GM18873 (cell line): Measurements from ENCODE around the gene RCN2.

Source experiments
- ATAC-seq: cut with Tn5 transposase; IDR thresholded peaks from one replicate; pipeline ENCODE4 v1.9.1; 2021; ENCODE audit warnings: mild to moderate bottlenecking, moderate library complexity, moderate number of reproducible peaks; ENCODE audit not compliant: unreplicated experiment, low FRiP score

RCN2 gene

DNA sequence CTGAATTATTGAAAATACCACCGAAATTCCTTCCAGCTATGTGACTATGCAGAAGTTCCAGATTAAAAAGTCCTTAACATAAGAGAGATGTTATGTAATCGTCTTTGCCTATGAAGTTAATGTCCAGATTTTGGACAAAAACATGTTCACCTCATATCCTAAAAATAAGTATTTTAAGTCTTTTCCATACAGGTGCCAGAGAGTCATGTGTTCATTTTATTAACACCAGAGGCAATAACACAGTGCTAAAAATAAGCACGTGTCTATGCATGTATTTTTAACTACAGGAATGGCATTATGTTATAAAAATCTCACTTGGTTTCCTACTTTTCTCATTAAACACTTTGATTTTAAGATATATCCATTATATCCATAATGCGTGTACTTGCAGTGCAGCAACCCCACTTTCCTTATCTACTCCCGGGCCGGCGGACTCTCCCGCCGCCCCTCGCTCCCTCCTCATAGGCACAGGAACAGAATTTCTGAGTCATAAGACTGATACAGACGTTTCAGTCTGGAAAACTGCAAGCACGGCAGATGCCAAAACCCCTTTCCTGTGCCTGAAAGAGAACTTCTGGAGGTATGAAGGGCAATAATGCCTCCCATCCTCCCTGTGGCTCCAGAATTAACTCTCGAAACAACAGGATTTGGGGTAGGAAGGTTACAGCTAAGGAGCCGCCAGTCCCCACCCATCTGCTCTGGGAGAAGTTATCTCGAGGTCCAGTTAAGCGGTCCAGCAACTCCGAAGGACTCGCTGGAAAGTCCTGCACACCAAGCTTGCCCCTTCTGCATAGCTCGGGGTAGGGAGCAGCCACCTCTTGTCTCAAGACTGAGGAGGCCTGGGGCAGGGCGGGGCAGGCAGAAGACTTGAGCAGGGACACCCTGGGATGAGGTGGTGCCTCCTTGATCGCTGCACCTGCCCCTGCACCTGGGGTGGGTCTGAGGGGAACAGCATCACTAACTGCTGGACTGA is 41.1 kb downstream of the RCN2 start:
- no peak for ATAC-seq

DNA sequence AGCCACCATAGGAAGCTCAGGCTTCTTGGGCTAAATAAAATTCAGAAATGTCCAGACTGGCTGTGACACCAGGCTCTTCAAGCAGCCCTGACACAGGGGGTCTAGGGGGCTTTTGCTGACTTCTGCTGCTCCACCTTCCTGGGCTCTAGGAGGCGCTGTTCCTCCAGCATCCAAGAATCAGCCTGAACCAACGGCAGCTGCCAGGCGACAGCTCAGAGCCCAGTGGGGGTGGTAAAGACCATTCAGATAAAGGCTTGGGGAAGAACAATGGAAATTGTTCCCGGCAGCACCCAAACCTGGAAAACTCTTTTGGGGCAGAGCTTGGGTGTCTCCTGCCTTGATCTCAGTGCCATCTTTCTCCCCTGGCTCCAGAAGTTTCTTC is 41.8 kb downstream of the RCN2 start:
- no peak for ATAC-seq

DNA sequence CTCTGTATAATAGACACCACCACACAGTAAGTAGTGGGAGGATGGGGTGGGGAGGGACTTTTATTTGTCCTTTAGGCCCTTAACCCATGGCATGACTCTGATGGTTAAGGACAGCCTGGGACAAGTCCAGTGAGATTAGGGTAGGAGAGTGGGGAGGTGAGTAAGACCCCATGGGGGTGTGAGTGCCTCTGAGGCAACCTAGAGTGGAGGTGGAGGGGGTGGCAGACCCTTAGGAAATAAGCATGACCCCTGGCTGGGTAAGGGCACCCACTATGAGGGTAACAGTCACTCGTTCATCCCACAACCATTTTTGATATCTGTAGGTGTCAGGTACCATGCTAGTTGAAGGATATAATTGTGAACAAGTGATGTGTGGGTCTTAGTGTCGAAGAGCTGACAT is 42.4 kb downstream of the RCN2 start:
- ATAC-seq = no peak

DNA sequence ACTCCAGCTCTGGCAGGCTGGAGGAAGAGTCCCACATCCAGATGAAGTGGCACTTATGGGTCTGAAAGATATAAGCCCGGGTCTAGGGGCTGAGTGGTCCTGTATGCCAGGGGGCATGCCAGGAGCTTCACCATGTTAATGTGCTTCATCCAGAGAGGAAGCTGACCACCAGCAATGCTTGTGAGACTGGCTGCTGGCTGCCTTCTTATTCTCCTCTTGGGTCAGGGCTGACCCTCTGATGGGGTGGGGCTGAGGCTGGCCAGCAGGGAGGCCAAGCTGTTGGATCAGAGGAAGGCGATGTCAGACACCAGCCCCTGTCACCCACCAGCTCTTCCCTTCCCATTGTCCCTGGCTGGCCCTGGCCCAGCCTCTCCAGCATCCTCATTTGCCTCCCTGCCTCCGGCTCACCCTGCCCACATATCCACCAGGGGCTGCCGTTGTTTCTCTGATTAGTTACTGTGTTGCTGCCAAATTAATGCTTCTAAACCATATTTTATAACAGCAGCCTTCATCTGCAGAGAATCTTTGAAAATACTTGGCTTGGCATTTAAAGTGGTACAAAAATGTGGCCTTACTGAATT is 43.0 kb downstream of the RCN2 start:
- no peak for ATAC-seq

DNA sequence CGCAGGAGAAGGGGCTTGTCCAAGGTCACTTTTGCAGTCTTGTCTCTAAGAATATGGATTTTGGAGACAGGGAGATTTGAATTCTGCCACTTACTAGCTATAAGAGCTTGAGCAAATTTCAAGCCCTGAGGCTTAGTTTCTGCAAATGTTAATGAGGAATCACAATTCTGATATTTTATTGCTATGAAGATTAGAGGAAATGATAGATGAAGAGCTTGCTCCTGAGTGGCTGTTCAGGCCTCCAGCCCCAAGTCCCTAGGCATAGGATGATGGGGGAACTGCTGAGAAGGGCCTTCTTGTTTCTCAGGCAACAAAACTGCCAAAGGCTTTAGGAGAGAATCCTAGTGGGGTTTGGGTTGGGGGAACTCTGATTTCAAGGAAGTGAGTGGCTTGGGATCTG is 44.6 kb downstream of the RCN2 start:
- ATAC-seq = no peak

DNA sequence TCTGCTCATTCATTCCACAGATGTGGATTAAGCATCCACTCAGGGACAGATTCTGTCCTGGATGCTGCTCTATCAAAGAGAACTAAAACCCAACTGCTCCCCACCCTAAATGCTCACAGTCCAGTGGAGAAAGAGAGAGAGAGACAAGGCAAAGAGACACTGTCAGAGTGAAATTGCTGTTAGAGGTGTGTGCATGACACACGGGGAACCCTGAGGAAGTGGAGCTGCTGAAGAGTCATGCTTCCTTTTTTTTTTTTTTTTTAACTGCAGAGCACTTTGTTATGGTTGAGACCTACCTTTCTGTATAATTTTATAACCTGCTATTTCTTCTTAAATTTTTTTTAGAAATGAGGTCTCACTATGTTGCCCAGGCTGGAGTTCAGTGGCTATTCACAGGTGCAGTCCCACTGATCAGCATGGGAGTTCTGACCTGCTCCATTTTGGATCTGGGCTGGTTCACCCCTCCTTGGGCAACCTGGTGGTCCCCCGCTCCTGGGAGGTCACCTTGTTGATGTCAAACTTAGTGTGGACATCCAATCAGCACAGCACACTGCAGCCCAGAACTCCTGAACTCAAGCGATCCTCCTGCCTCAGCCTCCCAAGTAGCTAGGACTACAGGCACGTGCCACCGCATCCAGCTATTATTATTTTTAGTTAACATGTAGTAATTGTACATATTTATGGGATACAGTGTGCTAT is 45.2 kb downstream of the RCN2 start:
- no peak for ATAC-seq

DNA sequence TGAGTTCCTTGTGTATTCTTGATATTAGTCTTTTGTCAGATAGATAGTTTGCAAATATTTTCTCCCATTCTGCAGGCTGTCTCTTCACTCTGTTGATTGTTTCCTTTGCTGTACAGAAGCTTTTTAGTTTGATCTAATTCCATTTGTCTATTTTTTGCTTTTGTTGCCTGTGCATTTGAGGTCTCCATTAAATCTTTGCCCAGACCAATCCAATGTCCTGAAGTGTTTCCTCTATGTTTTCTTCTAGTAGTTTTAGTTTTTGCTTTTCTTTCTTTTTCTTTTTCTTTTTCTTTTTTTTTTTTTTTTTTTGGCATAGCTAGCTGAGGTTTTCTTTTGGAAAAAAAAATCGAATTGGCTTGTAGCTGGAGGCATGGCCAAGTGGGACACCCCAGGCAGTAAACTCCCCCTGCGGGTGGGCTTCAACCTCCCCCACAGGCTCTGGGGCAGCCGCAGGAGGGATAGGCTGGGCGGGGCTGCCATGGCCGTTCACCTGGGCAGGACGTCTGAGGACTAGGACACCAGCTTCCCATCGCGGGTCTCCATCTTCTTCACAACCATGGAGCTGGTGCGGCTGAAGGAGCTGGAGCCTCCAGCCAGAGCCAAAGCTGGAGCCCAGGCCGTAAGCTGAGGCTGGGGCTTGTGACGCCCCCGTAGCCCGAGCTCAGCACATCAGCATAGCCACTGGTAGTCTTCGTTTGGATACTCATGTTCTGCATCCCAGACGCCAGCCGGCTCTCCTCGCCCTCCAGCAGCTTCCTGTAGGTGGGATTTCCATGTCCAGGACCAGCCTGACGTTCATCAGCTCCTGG is 47.2 kb downstream of the RCN2 start:
- no peak for ATAC-seq

DNA sequence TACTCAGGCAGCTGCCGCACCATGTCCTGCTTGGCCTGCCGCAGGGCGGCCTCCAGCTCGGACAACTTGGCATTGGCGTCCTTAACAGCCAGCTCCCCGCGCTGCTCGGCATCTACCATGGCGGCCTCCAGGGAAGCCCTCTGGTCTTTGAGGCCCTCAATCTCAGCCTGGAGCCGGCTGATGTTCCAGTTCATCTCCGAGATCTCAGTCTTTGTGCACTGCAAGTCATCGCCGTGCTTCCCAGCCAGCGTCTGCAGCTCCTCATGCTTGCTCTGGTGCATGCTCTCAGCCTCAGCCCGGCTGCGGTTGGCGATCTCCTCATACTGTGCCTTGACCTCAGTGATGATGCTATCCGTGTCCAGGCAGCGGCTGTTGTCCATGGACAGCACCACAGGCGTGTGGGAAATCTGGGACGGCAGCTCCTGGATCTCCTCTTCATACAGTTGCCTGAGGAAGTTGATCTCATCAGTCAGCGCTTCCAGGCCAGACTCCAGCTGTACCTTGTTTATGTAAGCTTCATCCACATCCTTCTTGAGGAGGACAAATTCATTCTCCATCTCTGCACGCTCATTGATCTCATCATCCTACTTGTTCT is 47.9 kb downstream of the RCN2 start:
- no peak for ATAC-seq

DNA sequence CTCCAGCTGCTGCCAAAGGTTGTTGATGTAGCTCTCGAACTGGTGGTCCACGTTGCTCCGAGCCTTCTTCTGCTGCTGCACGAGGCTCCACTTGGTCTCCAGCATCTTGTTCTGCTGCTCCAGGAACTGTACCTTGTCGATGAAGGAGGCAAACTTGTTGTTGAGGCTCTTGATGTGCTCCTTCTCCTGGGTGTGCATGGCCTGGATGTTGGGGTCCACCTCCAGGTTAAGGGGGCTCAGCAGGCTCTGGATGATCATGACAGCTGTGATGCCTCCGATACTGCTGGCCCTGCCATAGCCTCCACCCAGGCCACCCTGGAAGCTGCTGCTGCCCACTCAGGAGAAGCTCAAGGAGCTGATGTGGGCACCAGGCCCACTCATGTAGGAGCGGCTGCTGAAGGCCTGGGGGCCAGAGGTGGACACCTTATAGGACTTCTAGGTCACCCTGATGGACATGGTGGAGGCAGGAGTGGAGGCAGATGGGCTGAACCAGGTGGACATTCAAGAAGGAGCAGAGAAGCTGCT is 48.5 kb downstream of the RCN2 start:
- ATAC-seq = no peak

DNA sequence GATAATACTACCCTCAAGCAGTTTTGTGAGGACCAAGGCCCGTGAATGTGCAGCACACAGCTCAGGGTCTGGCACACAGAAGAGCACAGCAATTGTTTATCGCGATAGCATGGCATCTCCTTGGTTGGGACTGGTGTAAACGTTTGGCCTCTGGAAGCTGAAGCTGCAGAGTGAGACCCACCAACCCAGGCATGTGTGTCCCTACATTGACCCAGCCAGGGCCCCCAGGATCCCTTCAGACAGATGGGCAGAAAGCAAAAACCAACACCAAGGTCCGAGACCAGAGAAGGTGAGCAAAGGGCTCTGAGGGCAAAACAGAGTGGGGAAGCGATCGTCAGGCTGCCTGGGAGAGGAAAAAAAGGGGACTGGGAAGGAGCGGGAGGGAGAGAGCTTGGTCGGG is 50.8 kb downstream of the RCN2 start:
- ATAC-seq = no peak

DNA sequence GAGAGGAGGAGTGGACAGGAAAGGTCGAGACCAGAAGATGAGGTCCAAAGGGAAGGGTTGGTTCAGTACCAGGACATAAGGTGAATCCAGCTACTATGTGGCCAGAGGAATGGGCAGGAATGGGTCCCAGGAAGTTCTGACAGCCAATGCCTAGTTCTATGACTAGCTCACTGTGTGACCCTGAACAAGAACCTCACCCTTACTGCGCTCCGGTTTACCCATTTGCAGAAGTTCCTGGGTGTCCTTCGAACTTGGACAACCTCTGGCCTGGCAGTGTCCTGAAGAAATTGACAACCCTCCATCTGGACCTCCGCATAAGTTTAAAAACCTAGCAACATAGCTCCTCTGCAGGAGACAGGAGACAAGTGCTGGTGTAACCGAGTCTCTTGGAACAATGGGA is 51.2 kb downstream of the RCN2 start:
- ATAC-seq = no peak

DNA sequence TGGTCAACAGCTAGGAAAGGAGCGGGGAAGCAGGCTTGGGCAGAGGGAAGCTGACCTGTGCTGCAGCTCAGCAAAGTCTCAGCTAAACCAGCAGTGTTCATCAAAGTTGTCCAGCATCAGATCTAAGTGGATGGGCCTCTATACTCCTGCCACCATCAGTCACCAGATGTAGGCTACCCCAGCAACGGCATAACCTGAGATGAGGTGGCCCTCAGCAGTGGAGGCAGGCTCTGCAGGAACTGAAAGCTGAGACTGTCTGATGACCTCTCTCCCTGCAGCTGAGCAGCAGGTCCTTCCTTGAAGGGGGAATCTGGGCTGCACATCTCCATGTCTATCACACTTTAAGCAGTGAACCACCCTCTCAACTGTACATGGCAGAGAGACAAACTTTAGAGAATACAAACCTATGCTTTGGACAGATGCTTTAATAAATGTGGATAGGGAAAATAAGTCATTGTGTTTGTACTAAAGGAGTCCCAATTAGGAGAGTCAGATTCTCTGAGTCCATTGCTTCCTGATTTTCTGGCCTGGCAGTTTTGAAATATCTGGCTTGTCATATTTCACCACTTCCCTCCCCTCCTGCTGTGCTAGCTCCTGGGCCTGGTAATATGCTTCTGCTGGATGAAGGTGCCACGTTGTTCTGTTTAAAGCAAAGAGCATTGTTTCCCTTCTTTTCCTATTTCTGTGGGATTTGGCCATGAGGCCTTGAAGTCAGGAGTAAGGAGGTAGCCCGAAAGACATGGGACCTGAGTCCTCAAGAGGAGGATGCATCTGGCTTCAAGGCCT is 52.2 kb downstream of the RCN2 start:
- no peak for ATAC-seq

DNA sequence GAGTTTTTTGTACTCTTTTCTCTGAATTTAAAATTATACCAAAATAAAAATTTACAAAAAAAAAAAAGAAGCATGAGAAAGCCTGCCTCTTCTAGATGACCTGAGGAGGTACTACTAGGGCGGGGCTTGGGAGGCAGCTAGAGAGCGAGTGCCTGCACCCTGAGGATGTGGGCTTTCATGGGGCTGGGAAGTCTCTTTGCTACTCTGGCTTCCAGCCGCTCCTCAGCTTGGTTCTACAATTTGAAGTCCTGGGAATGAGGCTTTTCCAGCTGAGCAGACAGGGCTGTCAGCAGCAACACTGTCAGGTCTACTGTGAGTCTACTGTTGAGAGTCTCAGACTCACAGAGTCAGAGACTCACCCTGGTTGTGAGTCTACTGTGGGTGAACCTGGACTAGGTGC is 55.2 kb downstream of the RCN2 start:
- no peak for ATAC-seq

DNA sequence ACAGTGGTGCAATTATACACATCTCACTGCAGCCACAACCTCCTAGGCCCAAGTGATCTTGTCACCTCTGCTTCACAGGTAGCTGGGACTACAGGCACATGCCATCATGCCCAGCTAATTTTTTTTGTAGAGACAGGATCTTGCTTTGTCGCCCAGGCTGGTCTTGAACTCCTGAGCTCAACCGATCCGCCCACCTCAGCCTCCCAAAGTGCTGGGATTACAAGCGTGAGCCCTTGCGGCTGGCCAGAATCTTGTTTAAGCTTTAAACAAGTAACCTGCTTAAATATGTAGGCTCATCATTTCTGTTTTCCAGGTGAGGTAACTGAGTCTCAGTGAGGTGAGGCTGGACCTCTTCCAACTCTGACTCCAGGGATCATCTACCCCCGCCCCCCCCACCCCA is 55.7 kb downstream of the RCN2 start:
- no peak for ATAC-seq

DNA sequence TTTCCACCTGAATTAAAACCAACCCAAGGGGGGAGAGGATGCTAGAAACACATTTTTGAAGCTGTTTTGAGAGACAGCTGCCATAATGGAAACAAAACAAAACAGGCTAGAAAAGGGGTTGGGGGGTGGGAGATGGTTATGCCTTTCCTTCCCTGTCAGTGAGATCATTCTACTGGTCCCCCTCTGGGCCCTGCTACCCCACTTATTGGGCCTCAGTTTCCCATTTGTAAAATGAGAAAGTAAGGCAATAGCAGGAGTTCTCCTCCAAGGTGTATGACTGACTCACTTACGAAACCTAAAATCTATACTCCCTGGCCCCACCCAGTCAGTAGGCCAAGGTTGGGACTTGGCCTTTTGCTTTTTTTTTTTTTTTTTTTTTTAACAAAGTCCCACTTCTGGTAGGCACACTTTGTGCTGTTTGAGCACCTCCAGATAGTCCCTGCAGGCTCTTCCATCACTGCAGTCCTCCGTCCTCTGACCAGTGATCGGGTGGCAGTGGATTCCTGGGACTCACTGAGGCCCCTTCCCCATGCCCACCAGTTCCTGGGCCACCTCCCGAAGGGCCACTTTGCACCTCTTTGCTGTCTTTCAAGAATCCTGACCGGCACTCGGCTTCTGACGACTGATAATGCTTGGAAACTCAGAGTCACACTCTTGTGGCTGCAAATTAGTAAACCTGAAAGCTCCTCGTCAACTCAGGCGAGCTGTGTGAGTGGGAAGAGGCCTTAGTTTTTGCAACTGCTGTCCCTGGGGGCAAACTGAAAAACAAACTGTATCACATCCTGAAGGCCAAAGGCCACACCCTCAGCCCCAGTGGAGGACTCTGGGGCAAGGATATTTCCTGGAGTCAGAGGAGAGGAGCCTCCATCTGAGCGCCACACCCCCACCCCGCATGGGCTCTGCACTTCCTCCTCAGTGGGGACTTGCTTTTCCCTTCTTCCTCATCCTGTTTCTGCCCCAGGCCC is 56.6 kb downstream of the RCN2 start:
- ATAC-seq = peak; percentile 77

DNA sequence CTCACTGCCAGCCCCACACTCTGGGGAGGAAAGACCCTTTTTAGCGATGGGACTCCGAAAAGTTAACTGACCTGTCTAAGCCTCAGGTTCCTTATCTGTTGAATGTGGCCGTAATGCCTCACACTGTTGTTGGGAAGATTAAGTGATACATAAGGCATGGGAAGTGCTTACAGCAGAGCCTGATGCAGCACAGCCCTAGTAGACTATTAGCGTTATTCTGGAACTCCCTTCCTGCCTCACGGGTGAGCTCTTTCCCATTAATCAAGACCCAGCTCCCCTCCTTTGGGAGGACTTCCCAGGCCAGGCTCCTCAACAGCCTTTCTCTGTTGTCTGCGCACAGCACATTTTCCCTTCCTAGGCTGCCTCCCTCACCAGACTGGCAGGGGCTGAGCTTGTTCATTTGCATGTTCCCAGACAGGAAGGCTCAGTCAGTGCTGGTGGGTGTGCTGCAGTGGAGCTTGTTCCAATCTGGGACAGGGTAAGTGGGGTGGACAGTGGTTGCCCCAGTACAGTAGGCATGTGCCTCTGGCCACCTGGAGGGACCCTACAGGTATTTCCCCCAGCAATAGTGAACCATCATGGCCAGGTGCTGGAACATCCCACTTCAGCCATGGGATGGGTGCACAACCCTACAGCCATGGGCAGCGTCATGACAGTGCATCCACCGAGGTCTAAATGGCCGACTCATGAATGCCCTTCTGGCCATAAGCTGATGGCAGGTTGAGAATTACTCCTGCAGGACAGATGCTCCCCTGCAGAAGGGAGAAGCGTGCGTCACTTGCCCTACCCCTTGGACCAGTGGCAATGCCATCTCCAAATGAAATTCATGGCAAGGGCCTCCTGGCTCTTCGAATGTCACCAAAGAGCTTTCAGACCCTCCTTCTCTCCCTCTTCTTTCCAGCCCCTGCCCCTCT is 57.6 kb downstream of the RCN2 start:
- no peak for ATAC-seq

DNA sequence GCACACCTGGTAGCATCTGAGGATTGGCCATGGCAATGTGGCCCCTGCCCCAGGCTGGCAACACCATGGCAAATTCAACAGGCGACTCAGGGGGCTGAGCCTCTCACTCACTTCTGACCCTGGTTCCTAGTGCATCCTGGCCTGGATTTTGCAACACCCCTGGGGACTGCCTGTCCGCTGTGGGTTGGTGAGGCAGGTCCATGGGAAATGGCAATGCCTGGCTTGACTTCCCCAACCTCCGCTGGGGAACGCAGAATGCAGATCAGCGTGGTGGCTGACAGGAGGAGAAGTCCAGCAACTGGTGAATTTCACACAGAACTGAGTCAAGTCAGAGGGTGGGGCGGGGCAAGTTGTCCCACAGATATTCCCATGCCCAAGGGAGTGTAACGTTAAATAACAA is 59.5 kb downstream of the RCN2 start:
- no peak for ATAC-seq
